GM18868 (cell line): ENCODE data around the gene METAP2.
"Not testable (repeated sequence)": the region's sequence is repeated elsewhere in the genome, so short reads cannot be mapped to it uniquely, and the experiment has no call there.

Source experiments
- ATAC-seq: cut with Tn5 transposase; IDR thresholded peaks from one replicate; pipeline ENCODE4 v1.9.1; 2021; ENCODE audit warnings: mild to moderate bottlenecking, moderate library complexity; ENCODE audit not compliant: unreplicated experiment

The METAP2 gene

GRCh38 chr12:95462081-95462480 lies 11.9 kb upstream of the METAP2 start:
- no peak for ATAC-seq

- ATAC-seq = no peak
These were observed 11.4 kb upstream of the METAP2 start for GRCh38 chr12:95462551-95462950.

GRCh38 chr12:95463050-95463449 lies 10.9 kb upstream of the METAP2 start:
- ATAC-seq = no peak

- ATAC-seq = not testable (repeated sequence)
These were observed 10.2 kb upstream of the METAP2 start for GRCh38 chr12:95463776-95464175.

- no peak for ATAC-seq
These were observed 8.7 kb upstream of the METAP2 start for GRCh38 chr12:95465275-95465674.

GRCh38 chr12:95470300-95470699 lies 3.7 kb upstream of the METAP2 start:
- no peak for ATAC-seq

- peak; percentile 32 for ATAC-seq
These were observed 595 bp upstream of the METAP2 start for GRCh38 chr12:95473231-95473883.

- ATAC-seq = no peak
These were observed 657 bp downstream of the METAP2 start for GRCh38 chr12:95474660-95474958.

- ATAC-seq = no peak
These were observed 6.3 kb downstream of the METAP2 start for GRCh38 chr12:95480230-95480629.

- no peak for ATAC-seq
These were observed 7.1 kb downstream of the METAP2 start for GRCh38 chr12:95481072-95481471.

- no peak for ATAC-seq
These were observed 7.9 kb downstream of the METAP2 start for GRCh38 chr12:95481888-95482287.

GRCh38 chr12:95482564-95482963 lies 8.6 kb downstream of the METAP2 start:
- ATAC-seq = not testable (repeated sequence)

GRCh38 chr12:95484524-95484923 lies 10.6 kb downstream of the METAP2 start:
- ATAC-seq = no peak

GRCh38 chr12:95487024-95487423 lies 13.1 kb downstream of the METAP2 start:
- no peak for ATAC-seq

- no peak for ATAC-seq
These were observed 18.5 kb downstream of the METAP2 start for GRCh38 chr12:95492462-95492861.

GRCh38 chr12:95494888-95495287 lies 20.9 kb downstream of the METAP2 start:
- ATAC-seq = no peak

GRCh38 chr12:95495433-95495832 lies 21.5 kb downstream of the METAP2 start:
- no peak for ATAC-seq

- ATAC-seq = no peak
These were observed 23.1 kb downstream of the METAP2 start for GRCh38 chr12:95497031-95497430.

GRCh38 chr12:95498968-95499367 lies 25.0 kb downstream of the METAP2 start:
- ATAC-seq = no peak

GRCh38 chr12:95499772-95500171 lies 25.8 kb downstream of the METAP2 start:
- ATAC-seq = no peak

- no peak for ATAC-seq
These were observed 30.2 kb downstream of the METAP2 start for GRCh38 chr12:95504140-95504539.

GRCh38 chr12:95505039-95505438 lies 31.1 kb downstream of the METAP2 start:
- ATAC-seq = no peak

- ATAC-seq = no peak
These were observed 33.0 kb downstream of the METAP2 start for GRCh38 chr12:95506707-95507523.
